Erythroblast (primary cell): ENCODE measurements around the gene ZMYND15.

ENCODE experiments used
- GATA1 ChIP-seq: IDR thresholded peaks from 2 replicates; pipeline ENCODE4 v1.6.1; 2011; ENCODE audit warnings: low read depth, mild to moderate bottlenecking, control low read depth, low read length, moderate library complexity
- POLR2A ChIP-seq: IDR thresholded peaks from 2 replicates; pipeline ENCODE4 v1.6.1; 2011; ENCODE audit warnings: mild to moderate bottlenecking, low read length

GRCh38 chr17:4759776-4760236 is 20.2 kb downstream of the ZMYND15 start:
- TF ChIP-seq POLR2A, result no peak
- no peak for TF ChIP-seq GATA1
